Effector CD4-positive, alpha-beta T cell (primary cell): ENCODE results near the gene SLC6A2.
"Not testable (repeated sequence)": the region's sequence is repeated elsewhere in the genome, so short reads cannot be mapped to it uniquely, and the experiment has no call there.

Source experiments
- DNase-seq: peaks from one replicate; pipeline ENCODE4 v3.0.0-alpha.2; 2020

SLC6A2 gene

DNA sequence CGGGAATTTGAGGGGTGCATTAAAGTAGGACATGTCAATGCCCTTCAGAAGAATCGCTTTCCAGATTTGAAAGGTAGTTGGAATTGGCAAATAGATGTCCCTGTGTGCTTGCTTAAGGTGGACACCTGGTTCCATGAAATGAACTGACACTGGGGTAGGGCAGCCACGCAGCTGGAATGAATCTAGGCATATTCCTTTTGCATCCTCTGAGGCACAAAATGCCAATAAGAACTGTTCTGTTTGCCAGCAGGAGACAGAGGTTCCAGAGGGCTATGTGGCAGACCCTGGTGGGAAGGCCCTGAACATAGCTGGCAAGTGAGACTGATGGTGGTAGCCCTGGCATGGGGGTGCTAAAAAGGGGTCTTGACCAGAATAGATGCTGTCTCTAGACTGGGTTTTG lies 61.5 kb downstream of the SLC6A2 start:
- no peak for DNase-seq

DNA sequence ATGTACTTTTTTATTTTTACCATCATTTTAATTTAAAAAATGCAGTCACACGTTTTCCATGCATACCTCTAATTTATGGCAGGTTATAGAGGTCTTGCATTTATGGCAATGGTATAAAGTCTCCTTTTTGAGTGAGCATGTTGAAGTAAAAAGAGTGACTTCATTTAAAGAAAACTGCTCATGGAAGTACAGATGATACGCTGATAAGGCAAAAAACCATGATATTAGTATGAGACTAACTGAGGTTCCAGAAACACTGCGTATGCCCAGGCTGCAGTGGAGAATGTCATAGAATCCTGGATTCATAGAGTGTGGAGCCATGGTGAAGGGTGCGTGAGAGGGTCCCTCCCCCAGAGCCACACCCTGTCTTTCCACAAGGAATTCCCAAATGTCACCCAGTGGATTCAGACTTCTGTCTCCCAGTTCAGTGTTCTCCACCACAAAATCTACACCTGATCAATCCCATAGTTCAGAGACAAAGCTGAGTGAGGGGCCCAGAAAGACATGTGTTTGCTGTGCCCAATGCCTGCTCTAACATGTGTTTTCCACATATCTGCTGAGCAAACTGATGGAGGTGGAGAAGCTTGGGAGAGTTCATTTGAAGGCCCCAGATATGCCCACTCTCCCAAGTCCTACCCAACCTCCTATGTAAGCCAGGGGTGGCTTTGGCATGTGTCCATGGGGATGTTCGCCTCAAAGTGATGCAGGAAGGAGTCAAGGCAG lies 69.4 kb downstream of the SLC6A2 start:
- DNase-seq, result no peak

DNA sequence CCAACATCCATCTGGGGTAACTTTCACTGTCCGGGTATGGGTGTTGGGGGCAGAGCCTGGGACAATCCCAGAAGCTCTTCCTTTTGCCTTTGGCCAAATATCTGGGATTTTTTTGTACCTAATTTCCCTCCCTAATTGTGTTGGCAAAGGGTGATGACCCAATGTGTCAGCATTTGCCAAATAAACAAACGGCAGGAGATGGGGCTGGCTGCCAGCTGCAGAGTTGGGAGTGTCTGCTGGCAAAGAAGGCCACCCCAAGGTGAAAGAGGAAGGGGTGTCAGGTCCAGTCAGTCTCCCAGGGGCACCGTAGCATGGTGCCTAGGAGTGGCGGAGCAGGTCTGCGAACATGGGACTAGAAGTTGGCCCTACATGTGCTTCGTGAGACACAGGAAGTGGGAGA lies 73.0 kb downstream of the SLC6A2 start:
- no peak for DNase-seq

DNA sequence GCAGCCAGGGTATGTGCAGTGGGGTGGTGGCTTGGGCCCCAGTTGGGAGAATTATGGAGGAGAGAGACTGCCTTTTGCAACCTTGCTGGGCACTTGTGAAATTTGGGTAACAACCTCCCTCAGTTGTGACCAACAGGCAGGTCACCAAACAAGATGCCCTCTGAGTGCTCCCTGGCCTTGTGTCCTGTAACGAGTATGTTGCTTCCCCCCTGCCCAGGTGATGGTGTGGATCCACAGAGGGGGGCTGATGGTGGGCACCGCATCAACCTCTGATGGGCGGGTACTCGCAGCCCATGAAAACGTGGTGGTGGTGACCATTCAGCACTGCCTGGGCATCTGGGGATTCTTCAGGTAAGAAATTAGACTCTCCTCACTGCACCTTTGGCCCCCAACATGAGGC lies 74.3 kb downstream of the SLC6A2 start:
- DNase-seq, result no peak

DNA sequence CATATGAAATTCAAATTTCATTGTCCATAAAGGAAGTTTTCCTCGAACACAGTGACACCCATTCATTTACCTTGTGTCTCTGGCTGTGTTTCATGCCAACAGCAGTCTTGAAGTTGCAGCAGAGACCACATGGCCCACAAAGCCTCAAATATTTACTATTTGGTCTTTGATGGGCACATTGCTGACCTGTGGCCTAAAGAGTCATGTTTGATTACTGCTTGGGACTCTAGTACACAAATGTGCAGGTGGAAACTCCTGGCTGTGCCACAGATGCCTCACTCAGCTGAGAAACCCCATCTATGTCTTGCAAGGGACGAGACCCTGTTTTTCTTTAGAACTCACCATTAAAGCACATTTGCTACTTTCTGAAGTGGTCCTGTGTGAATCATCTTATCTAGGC lies 76.7 kb downstream of the SLC6A2 start:
- DNase-seq, result no peak

DNA sequence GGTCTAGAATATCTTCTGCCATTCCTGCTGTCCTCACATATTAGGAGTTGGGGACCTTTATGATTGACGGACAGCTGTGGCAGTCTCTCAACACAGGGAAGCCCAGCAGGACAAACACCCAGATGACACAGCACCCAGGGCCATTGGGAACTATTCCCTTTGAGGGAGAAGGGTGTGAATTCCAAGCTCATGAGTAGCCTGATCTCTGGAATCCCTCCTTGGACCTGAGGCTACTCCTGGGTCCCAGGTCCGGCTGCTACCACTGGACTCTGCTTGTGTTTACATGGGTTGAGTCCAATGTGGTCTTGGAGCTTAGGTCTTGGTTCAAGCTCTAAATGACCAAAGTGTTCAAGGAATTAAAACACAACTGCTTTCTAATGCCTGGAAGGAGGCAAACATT lies 78.9 kb downstream of the SLC6A2 start:
- DNase-seq, result no peak

DNA sequence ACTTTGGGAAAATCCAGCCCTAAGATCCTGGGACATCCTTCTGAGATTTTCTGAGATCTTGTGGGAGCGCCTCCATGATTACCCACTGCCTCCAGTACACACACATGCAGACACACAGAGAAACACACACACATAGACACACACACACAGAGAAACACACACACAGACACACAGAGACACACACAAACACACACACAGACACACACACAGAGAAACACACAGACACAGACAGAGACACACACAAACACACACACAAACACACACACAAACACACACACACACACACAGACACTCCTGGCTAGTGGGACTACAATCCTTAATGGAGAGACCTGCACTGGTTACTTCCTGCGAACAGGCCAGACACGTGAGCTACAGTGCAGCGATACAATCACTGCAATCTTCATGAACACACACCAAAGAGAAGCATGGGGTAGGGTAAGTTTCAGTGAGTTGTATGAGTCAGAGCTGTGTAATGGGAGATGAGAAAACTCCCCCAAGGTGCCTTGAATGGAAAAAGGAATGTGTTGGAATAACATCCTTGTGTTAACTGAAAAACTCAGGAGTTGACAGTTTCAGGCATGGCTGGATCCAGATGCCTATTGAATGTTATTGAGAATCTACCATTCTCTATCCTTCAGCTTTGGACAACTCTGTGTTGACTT lies 79.5 kb downstream of the SLC6A2 start:
- DNase-seq, result no peak

DNA sequence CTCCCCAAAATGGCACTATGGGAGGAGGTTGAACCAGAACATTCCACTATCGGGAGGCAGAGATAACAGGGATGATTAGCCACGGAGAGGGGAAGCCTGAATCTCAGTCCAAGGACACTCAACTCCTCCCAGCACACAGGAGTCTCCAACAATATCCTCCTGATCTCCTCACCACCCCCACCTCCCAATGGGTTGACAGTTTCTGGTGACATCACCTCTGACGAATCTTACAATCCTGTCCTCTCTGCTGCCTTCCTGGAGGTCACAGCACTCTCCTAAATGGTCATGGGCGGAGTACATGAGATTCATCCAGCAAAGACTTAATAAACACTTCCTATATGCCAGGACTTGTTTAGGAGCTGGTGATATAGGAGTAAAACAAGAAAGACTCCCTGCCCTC lies 80.9 kb downstream of the SLC6A2 start:
- no peak for DNase-seq

DNA sequence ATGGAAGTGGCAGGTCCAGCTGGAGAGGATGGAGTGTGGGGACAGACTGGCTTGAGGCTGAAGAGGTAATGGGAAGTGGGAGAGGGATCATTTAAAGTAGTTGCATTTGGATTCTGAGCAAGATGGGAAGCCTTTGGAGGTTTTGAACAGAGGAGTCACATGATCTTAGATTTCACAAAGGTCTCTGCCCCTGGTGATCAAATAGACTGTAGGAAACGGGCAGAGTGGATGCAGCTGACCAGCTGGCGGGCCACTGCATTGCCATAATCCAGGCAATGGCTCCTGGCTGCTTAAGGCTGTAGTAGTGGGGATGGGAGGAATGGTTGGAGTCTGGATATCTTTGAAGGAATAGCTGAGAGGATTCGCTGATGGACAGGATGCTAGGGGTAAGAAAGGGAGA lies 81.5 kb downstream of the SLC6A2 start:
- no peak for DNase-seq

DNA sequence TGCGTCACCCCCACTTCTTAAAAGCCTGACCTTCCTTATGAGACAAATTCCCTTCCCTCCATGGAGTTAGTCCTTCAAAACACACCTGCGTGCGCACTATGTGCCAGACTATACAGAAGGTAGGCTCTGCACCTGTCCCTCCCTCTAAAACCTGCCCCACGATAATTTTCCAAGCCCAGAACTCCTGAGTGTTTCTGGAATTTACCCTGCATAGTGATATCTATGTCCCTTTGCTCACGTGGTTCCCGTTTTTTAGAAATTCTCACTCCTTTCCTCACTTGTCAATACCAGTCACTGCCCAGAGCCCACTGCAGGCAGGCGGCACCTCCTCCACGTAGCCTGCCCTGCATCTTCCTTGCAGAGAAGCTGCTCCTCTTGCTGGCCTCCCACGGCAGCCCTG lies 82.2 kb downstream of the SLC6A2 start:
- DNase-seq, result no peak

DNA sequence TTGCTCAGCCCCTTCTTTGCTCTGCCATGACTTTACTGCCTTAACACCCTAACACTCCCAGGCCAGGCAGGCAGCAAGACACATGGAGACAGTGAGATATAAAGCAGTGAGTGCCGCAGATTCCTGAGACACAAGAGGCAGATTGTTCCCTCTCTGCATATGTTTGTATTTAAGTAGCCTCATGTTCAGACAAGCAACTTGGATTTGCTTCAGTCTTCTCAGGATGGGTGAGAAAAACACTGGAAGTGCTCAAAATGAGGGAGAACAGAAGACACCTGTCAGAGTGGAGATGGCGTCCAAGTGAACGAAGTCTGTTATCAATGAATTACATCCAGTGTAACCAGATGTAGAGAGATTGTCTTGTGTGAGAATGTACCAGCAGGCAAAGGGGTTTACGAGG lies 90.3 kb downstream of the SLC6A2 start:
- no peak for DNase-seq

DNA sequence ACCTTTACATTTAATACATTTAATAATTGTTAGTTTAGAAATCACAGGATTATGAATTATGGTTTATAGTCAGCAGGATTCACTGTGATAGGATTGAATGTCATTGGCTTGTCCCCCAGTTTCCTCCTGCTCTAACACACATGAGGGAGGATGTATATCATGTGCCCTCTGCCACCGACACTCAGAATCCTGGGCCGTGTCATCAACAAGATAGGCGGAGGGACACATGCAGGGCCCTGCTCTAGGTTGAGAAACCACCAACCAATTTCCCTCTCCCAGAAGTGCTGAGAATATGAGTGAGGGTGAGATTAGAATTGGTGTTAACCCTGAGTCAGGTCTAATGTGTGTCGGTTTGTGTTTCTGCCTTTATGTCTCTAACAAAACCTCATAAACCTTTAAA lies 92.0 kb downstream of the SLC6A2 start:
- DNase-seq, result no peak

DNA sequence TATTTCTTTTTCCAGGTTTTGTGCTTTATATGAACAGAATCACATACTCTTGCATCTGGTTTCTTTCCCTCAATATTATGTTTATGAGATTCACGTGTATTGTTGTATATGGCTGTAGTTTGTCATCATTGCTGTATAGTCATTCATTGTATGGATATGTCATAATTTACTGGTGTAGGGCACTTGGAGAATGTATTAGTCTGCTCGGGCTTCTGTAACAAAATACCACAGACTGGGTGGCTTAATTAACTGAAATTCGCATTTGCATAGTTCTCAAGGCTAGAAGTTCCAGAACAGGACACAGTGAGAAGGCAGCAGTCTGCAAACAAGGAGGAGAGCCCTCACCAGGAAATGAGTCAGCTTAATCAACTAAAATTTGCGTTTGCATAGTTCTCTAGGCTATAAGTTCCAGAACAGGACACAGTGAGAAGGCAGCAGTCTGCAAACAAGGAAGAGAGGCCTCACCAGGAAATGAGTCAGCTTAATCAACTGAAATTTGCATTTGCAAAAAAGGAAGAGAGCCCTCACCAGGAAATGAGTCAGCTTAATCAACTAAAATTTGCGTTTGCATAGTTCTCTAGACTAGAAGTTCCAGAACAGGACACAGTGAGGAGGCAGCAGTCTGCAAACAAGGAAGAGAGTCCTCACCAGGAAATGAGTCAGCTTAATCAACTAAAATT lies 96.8 kb downstream of the SLC6A2 start:
- DNase-seq, result not testable (repeated sequence)

DNA sequence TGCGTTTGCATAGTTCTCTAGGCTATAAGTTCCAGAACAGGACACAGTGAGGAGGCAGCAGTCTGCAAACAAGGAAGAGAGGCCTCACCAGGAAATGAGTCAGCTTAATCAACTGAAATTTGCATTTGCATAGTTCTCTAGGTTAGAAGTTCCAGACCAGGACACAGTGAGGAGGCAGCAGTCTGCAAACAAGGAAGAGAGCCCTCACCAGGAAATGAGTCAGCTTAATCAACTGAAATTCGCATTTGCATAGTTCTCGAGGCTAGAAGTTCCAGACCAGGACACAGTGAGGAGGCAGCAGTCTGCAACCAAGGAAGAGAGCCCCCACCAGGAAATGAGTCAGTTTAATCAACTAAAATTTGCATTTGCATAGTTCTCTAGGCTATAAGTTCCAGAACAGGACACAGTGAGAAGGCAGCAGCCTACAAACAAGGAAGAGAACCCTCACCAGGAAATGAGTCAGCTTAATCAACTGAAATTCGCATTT lies 97.4 kb downstream of the SLC6A2 start:
- DNase-seq, result not testable (repeated sequence)
